Measurements from ENCODE around the gene UBE2A.
A peak's percentile ranks its signal among the peaks of the same experiment; 100 is the strongest.

The UBE2A gene

DNA sequence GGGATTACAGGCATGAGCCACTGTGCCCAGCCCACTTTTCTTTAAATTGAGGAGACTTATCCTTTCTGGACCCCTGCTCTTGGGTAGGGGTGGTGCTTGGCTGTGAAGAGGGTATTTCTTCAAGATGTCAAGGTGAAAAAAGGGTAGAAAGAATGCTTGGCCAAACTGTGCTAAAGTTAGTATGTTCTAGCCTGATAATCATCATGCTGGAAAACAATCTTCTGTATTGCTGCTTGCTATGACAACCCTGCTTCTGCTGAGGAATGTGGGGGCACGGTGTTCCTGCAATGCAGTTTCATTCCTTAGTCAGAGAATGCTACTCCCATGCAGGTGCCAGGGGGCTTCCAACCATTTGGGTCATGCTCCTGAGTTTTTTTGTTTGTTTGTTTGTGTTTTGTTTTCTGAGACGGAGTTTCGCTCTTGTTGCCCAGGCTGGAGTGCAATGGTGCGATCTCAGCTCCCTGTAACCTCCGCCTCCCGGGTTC lies 4.0 kb upstream of the UBE2A start:
- Histone ChIP-seq H3K27me3 (ENCODE audit: control insufficient read depth, insufficient read depth, low read length) (no peaks in the 10 kb centered on the region), H3K9ac (no peak overlapping the region), H3K9me3 (ENCODE audit: control insufficient read depth, low read length) (no peaks in the 10 kb centered on the region), H3K27ac (peak overlapping the region; percentile 64), H3K4me2 (ENCODE audit: low read length) (no peak overlapping the region), H3K4me3 (ENCODE audit: low read depth, low read length) (no peak overlapping the region), H3K79me2 (no peaks in the 10 kb centered on the region), H3K36me3 (ENCODE audit: control insufficient read depth, insufficient read depth, low read length) (no peaks in the 10 kb centered on the region), H3K4me1 (no peaks in the 10 kb centered on the region), H2AFZ (no peak overlapping the region)
- TF ChIP-seq, protein P1, sequence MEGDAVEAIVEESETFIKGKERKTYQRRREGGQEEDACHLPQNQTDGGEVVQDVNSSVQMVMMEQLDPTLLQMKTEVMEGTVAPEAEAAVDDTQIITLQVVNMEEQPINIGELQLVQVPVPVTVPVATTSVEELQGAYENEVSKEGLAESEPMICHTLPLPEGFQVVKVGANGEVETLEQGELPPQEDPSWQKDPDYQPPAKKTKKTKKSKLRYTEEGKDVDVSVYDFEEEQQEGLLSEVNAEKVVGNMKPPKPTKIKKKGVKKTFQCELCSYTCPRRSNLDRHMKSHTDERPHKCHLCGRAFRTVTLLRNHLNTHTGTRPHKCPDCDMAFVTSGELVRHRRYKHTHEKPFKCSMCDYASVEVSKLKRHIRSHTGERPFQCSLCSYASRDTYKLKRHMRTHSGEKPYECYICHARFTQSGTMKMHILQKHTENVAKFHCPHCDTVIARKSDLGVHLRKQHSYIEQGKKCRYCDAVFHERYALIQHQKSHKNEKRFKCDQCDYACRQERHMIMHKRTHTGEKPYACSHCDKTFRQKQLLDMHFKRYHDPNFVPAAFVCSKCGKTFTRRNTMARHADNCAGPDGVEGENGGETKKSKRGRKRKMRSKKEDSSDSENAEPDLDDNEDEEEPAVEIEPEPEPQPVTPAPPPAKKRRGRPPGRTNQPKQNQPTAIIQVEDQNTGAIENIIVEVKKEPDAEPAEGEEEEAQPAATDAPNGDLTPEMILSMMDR (IDR thresholded peaks at IDR 0.05): no peak

DNA sequence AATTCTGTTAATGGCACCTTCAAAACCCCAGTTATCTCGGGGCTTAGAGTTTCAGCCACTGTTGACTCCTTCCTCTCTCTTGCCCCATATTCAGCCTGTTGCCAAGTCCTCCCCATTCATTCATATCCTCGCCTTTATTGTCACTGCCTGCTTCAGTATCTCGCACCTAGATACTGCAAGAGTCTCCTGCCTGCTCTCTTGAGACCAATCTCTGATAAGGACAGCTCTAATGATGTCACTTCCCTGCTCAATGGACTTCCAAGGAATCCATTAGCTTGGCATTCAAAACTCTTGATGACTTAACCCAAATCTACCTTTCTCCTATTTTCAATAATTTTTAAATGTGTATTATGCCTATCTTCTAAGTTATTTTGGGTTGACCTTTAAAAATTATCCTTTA lies 1.1 kb upstream of the UBE2A start:
- peak overlapping the region; percentile 57 for H3K4me2 ChIP-seq (ENCODE audit: low read length)
- peak overlapping the region; percentile 91 for H3K27ac ChIP-seq
- H3K9ac ChIP-seq: no peak overlapping the region
- no peaks in the 10 kb centered on the region for H3K27me3 ChIP-seq (ENCODE audit: control insufficient read depth, insufficient read depth, low read length)
- H3K4me3 ChIP-seq (ENCODE audit: low read depth, low read length): peak overlapping the region; percentile 81
- H3K79me2 ChIP-seq: no peaks in the 10 kb centered on the region
- TF ChIP-seq, protein P1 (IDR thresholded peaks at IDR 0.05): no peak
- H2AFZ ChIP-seq: peak overlapping the region; percentile 86
- H3K9me3 ChIP-seq (ENCODE audit: control insufficient read depth, low read length): no peaks in the 10 kb centered on the region
- no peaks in the 10 kb centered on the region for H3K36me3 ChIP-seq (ENCODE audit: control insufficient read depth, insufficient read depth, low read length)
- no peaks in the 10 kb centered on the region for H3K4me1 ChIP-seq

DNA sequence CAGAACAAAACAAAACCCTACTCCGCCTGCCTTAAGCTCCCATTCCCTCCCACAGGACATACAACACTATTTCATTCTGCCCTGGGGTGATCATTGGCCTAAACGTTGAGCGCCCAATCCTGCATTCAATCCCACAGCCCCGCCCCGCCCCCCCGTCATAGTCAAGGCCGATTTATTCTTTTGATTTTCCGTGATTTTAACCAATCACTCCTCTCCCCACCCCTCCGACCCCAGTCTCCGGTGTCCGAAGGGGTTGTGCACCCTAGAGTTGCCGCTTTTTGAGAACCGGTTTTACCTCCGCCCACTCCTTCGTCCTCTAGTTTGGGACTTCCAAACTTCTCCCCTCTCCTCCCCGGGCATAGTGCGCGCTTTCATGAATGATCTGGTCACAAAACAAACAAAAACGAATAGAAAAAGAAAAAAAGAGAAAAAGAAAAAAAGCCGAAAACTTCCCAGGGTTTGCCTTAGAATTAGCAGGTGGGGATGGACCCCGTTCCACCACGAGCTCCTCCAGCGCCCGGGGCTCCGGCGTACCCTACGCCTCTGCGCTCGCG lies 446 bp upstream of the UBE2A start:
- H3K79me2 ChIP-seq: no peaks in the 10 kb centered on the region
- TF ChIP-seq, protein P1 (IDR thresholded peaks at IDR 0.05): no peak
- H3K4me2 ChIP-seq (ENCODE audit: low read length): peak overlapping the region; percentile 57
- H3K4me3 ChIP-seq (ENCODE audit: low read depth, low read length): peak overlapping the region; percentile 81
- peak overlapping the region; percentile 91 for H3K27ac ChIP-seq
- H3K27me3 ChIP-seq (ENCODE audit: control insufficient read depth, insufficient read depth, low read length): no peaks in the 10 kb centered on the region
- peak overlapping the region; percentile 21 for H3K9ac ChIP-seq
- H3K9me3 ChIP-seq (ENCODE audit: control insufficient read depth, low read length): no peaks in the 10 kb centered on the region
- H2AFZ ChIP-seq: peak overlapping the region; percentile 86
- H3K36me3 ChIP-seq (ENCODE audit: control insufficient read depth, insufficient read depth, low read length): no peaks in the 10 kb centered on the region
- no peaks in the 10 kb centered on the region for H3K4me1 ChIP-seq

DNA sequence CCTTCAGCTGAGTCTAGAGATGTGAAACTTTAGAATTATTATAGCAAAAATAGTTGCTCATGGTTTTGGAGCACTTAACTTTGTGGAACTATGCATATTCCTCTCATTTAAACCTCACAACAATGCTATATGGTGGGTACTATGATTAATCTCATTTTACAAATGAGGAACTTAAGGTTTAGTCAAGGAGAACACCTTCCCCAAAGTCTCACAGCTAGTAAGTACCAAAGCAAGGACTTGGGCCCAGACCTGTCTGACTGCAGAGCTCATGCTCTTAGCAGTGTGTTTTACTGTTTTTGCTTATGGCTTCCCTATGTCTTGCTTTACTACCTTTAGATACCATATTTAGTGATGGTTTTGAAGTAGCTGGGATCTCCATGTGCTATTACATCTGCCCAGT lies 5.1 kb downstream of the UBE2A start:
- no peak overlapping the region for H2AFZ ChIP-seq
- H3K4me2 ChIP-seq (ENCODE audit: low read length): no peak overlapping the region
- no peaks in the 10 kb centered on the region for H3K36me3 ChIP-seq (ENCODE audit: control insufficient read depth, insufficient read depth, low read length)
- no peaks in the 10 kb centered on the region for H3K79me2 ChIP-seq
- H3K9me3 ChIP-seq (ENCODE audit: control insufficient read depth, low read length): no peaks in the 10 kb centered on the region
- H3K27ac ChIP-seq: no peak overlapping the region
- no peak overlapping the region for H3K4me3 ChIP-seq (ENCODE audit: low read depth, low read length)
- no peaks in the 10 kb centered on the region for H3K4me1 ChIP-seq
- H3K9ac ChIP-seq: no peak overlapping the region
- TF ChIP-seq, protein P1 (IDR thresholded peaks at IDR 0.05): no peak
- H3K27me3 ChIP-seq (ENCODE audit: control insufficient read depth, insufficient read depth, low read length): no peaks in the 10 kb centered on the region

DNA sequence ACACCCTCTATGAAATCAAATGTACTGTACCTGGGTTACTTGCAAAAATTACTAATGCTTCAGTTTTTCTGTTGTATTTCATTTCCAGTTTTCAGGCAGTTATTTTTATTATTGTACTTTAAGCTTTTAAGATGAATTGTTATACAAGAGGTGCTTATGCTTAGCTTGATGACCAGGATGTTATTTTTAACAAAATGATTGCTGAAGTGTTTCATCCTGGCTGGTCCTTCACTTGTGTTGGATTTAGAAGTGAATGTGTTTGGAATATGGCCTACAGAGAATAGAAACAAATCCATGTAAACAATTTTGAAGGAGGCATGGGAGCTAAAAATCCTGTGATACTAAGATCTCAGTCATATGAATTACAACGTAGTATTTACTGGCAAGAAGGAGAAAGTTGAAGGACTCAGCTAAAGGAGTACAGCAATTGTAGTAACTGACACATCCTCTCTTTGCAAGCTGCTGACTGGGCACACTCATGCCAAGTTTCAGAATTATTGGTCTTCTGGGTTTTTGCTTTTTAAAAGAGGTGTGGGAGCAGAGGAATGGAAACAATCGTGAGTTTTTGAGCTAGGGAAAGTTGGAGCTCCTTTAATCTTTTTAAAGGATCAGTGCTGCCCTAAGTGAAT lies 9.2 kb downstream of the UBE2A start:
- H3K9ac ChIP-seq: no peak overlapping the region
- no peaks in the 10 kb centered on the region for H3K36me3 ChIP-seq (ENCODE audit: control insufficient read depth, insufficient read depth, low read length)
- no peaks in the 10 kb centered on the region for H3K27me3 ChIP-seq (ENCODE audit: control insufficient read depth, insufficient read depth, low read length)
- no peaks in the 10 kb centered on the region for H3K9me3 ChIP-seq (ENCODE audit: control insufficient read depth, low read length)
- no peak overlapping the region for H3K27ac ChIP-seq
- H3K4me1 ChIP-seq: no peaks in the 10 kb centered on the region
- no peak overlapping the region for H3K4me2 ChIP-seq (ENCODE audit: low read length)
- TF ChIP-seq, protein P1 (IDR thresholded peaks at IDR 0.05): no peak
- no peak overlapping the region for H3K4me3 ChIP-seq (ENCODE audit: low read depth, low read length)
- H3K79me2 ChIP-seq: no peaks in the 10 kb centered on the region
- no peak overlapping the region for H2AFZ ChIP-seq
